ENCODE data around the gene GAK.

GAK gene

GRCh38 chr4:887034-887763 is 44.9 kb downstream of the GAK start:
- DNase-seq, result no peak

- no peak for DNase-seq
Observed at GRCh38 chr4:886244-886643, 45.9 kb downstream of the GAK start.

GRCh38 chr4:885353-885752 is 46.8 kb downstream of the GAK start:
- DNase-seq, result no peak

- DNase-seq, result no peak
Observed at GRCh38 chr4:884896-885295, 47.2 kb downstream of the GAK start.

GRCh38 chr4:884259-884658 is 47.9 kb downstream of the GAK start:
- no peak for DNase-seq

GRCh38 chr4:883377-884095 is 48.6 kb downstream of the GAK start:
- DNase-seq, result no peak

- peak; percentile 13 for DNase-seq
Observed at GRCh38 chr4:882646-883045, 49.5 kb downstream of the GAK start.

- DNase-seq, result no peak
Observed at GRCh38 chr4:881709-882108, 50.4 kb downstream of the GAK start.

GRCh38 chr4:880684-881405 is 51.3 kb downstream of the GAK start:
- no peak for DNase-seq

GRCh38 chr4:879729-880077 is 52.4 kb downstream of the GAK start:
- no peak for DNase-seq

- DNase-seq, result no peak
Observed at GRCh38 chr4:878796-879728, 53.1 kb downstream of the GAK start.

GRCh38 chr4:877502-877901 is 54.6 kb downstream of the GAK start:
- DNase-seq, result no peak

- no peak for DNase-seq
Observed at GRCh38 chr4:876780-877179, 55.3 kb downstream of the GAK start.

- no peak for DNase-seq
Observed at GRCh38 chr4:875818-876423, 56.2 kb downstream of the GAK start.

GRCh38 chr4:874971-875817 is 56.9 kb downstream of the GAK start:
- DNase-seq, result no peak

- no peak for DNase-seq
Observed at GRCh38 chr4:874056-874455, 58.1 kb downstream of the GAK start.

GRCh38 chr4:872241-872981 is 59.7 kb downstream of the GAK start:
- no peak for DNase-seq

GRCh38 chr4:871484-871883 is 60.6 kb downstream of the GAK start:
- no peak for DNase-seq

- DNase-seq, result no peak
Observed at GRCh38 chr4:870951-871350, 61.2 kb downstream of the GAK start.

GRCh38 chr4:869776-870175 is 62.3 kb downstream of the GAK start:
- DNase-seq, result no peak

GRCh38 chr4:868421-868820 is 63.7 kb downstream of the GAK start:
- no peak for DNase-seq

All from retina (tissue), 1 donor.